PC-9 (cell line): Measurements from ENCODE around the gene SIRT2.

ENCODE experiments used
- CTCF ChIP-seq: fragments of 200-600 bp; sonication (generic); conservative IDR thresholded peaks from 2 replicates; pipeline ENCODE4 v1.6.1; 2017; ENCODE audit warnings: mixed run types, antibody characterized with exemption, mild to moderate bottlenecking, moderate library complexity
- EZH2 ChIP-seq: fragments of 200-600 bp; sonication (generic); IDR thresholded peaks from 2 replicates; pipeline ENCODE4 v1.8.0; 2017; ENCODE audit warnings: antibody characterized with exemption, low read depth

- TF ChIP-seq CTCF (no peak), EZH2 (no peak)
Observed at GRCh38 chr19:38888876-38889275, 10.5 kb downstream of the SIRT2 start.
